K562 (cell line): ENCODE results near the gene KISS1R. TPM values are rescaled to one million over a fixed set of nuclear protein-coding genes. Genes with fewer than 3 reads are reported as not detected.
A peak's percentile ranks its signal among the peaks of the same experiment; 100 is the strongest.

Source experiments
- ATF1 ChIP-seq, 2 experiments: fragments of 450-650 bp in 1 of 2; IDR thresholded peaks; 2 replicates each; pipeline ENCODE4 v1.6.1; 2016; ENCODE audit warnings: missing compliant biosample characterization in 1 of 2, missing genetic modification characterization in 1 of 2
- CCAR2 ChIP-seq: fragments of 200-400 bp; formaldehyde crosslinking; IDR thresholded peaks from 2 replicates; pipeline ENCODE4 v1.6.1; 2017; ENCODE audit warnings: mild to moderate bottlenecking, low read depth, low read length
- CXXC5 ChIP-seq: fragments of 250-450 bp; sonication (Bioruptor Pico); IDR thresholded peaks from 2 replicates; pipeline ENCODE4 v1.8.0; 2022; ENCODE audit warnings: inconsistent platforms, mild to moderate bottlenecking, moderate library complexity
- DEAF1 ChIP-seq: fragments of 450-650 bp; formaldehyde crosslinking; IDR thresholded peaks from 2 replicates; pipeline ENCODE4 v1.4.0; 2020; ENCODE audit warnings: mild to moderate bottlenecking, moderate library complexity
- ESRRA ChIP-seq: fragments of 450-650 bp; IDR thresholded peaks from 2 replicates; pipeline ENCODE4 v1.6.1; 2014; ENCODE audit warnings: low read depth, mild to moderate bottlenecking, moderate library complexity, borderline replicate concordance
- FOXJ2 ChIP-seq: fragments of 200-800 bp; sonication (Bioruptor generic); IDR thresholded peaks from 2 replicates; pipeline ENCODE4 v1.6.1; 2016; ENCODE audit warnings: missing genetic modification characterization, missing compliant biosample characterization
- FOXK2 ChIP-seq, 2 experiments: fragments of 450-650 bp; IDR thresholded peaks in 1 of 2; conservative IDR thresholded peaks in 1 of 2; 2 replicates each; pipeline ENCODE4 v1.6.1; 2016; ENCODE audit warnings: low read depth in 2 of 2, mild to moderate bottlenecking in 1 of 2
- KDM2B ChIP-seq: fragments of 250-450 bp; sonication (Bioruptor Pico); IDR thresholded peaks from 2 replicates; pipeline ENCODE4 v1.8.0; 2021; ENCODE audit warnings: mild to moderate bottlenecking, moderate library complexity
- MAZ ChIP-seq, 2 experiments: fragments of 450-650 bp in 1 of 2; sonication (generic) in 1 of 2; formaldehyde crosslinking; IDR thresholded peaks in 1 of 2; conservative IDR thresholded peaks in 1 of 2; 2 replicates each; pipeline versions ENCODE4 v1.4.0 to v1.5.0; 2020; ENCODE audit warnings: mild to moderate bottlenecking in 1 of 2, missing genetic modification reagents in 1 of 2
- NR2F6 ChIP-seq: fragments of 450-650 bp; formaldehyde crosslinking; IDR thresholded peaks from 2 replicates; pipeline ENCODE4 v1.4.0; 2020; ENCODE audit warnings: mild to moderate bottlenecking
- PPARD ChIP-seq: fragments of 250-450 bp; sonication (Bioruptor Pico); IDR thresholded peaks from 2 replicates; pipeline ENCODE4 v1.8.0; 2022; ENCODE audit warnings: inconsistent platforms, mild to moderate bottlenecking, moderate library complexity
- SRSF7 ChIP-seq: fragments of 200-400 bp; formaldehyde crosslinking; optimal IDR thresholded peaks from 2 replicates; pipeline ENCODE3; 2017; ENCODE audit warnings: mild to moderate bottlenecking, low read depth, low read length
- TCF7 ChIP-seq: sonication (generic); IDR thresholded peaks from 2 replicates; pipeline ENCODE4 v1.6.1; 2016; ENCODE audit warnings: antibody characterized with exemption, borderline replicate concordance
- TEAD4 ChIP-seq, 2 experiments: sonication (generic) in 1 of 2; formaldehyde crosslinking in 1 of 2; IDR thresholded peaks; 2 replicates each; pipeline versions ENCODE4 v1.6.1 to v1.8.0; 2012 to 2022; ENCODE audit warnings: borderline replicate concordance in 1 of 2, inconsistent platforms in 1 of 2, low read length in 1 of 2, mild to moderate bottlenecking in 1 of 2, missing genetic modification reagents in 1 of 2
- TOE1 ChIP-seq, 2 experiments: fragments of 450-650 bp in 1 of 2; sonication (generic) in 1 of 2; formaldehyde crosslinking in 1 of 2; IDR thresholded peaks; 2 replicates each; pipeline versions ENCODE4 v1.7.1 to v1.8.0; 2016 to 2022; ENCODE audit warnings: borderline replicate concordance in 2 of 2, mild to moderate bottlenecking in 2 of 2, antibody characterized with exemption in 1 of 2, inconsistent platforms in 1 of 2, low read depth in 1 of 2, missing genetic modification reagents in 1 of 2, moderate library complexity in 1 of 2
- USF2 ChIP-seq: sonication (generic); formaldehyde crosslinking; IDR thresholded peaks from 2 replicates; pipeline ENCODE4 v1.5.0; 2020; ENCODE audit warnings: missing genetic modification reagents
- ZKSCAN3 ChIP-seq: fragments of 250-450 bp; sonication (Bioruptor Pico); IDR thresholded peaks from 2 replicates; pipeline ENCODE4 v1.4.0; 2020
- ZNF263 ChIP-seq: sonication (generic); formaldehyde crosslinking; IDR thresholded peaks from 2 replicates; pipeline ENCODE4 v1.8.0; 2022; ENCODE audit warnings: mild to moderate bottlenecking, missing genetic modification reagents, borderline replicate concordance
- ZNF316 ChIP-seq: fragments of 450-650 bp; IDR thresholded peaks from 2 replicates; pipeline ENCODE4 v1.6.1; 2016
- ZNF324 ChIP-seq: fragments of 250-450 bp; sonication (Bioruptor Pico); IDR thresholded peaks from 2 replicates; pipeline ENCODE4 v1.4.0; 2020; ENCODE audit warnings: mild to moderate bottlenecking
- ZNF384 ChIP-seq: IDR thresholded peaks from 2 replicates; pipeline ENCODE4 v1.6.1; 2012; ENCODE audit warnings: low read depth, low read length, improper control_type of control experiment
- ZNF449 ChIP-seq: fragments of 250-450 bp; sonication (Bioruptor Pico); IDR thresholded peaks from 2 replicates; pipeline ENCODE4 v1.8.0; 2022; ENCODE audit warnings: moderate library complexity, mild to moderate bottlenecking, inconsistent platforms
- ZNF778 ChIP-seq: fragments of 450-650 bp; formaldehyde crosslinking; IDR thresholded peaks from 2 replicates; pipeline ENCODE4 v1.4.0; 2020; ENCODE audit warnings: mild to moderate bottlenecking, moderate library complexity
- polyA plus RNA-seq, 8 experiments: library from polyadenylated mRNA; depleted of rRNA in 4 of 8; stranded (reverse) in 5 of 8; unstranded in 3 of 8; fragments of >200 nt; fragmentation: Nextera tagmentation in 2 of 8; fragmentation: Illumina TruSeq in 1 of 8; extraction: Ambion mirVana in 2 of 8; extraction: Trizol in 1 of 8; gene quantifications; 2 replicates each; pipeline versions ENCODE4 v1.2.1 to v1.2.3, GENCODE V29; 2011 to 2014; ENCODE audit warnings: inconsistent platforms in 1 of 8, missing spikeins in 1 of 8
- total RNA-seq, 7 experiments: library from RNA; depleted of rRNA in 6 of 7; stranded (reverse); fragments of >200 nt in 6 of 7; fragmentation: Illumina TruSeq in 2 of 7; extraction: Trizol in 2 of 7; gene quantifications; 2 replicates each; pipeline versions ENCODE4 v1.2.1 to v1.2.3, GENCODE V29; 2011 to 2021; ENCODE audit warnings: low replicate concordance in 1 of 7

Gene KISS1R
- total and polyA plus RNA-seq, 9 of the 15 experiments (the other 6 are each of a cell fraction or from before 2014, with no cell fraction given), result 0.37 to 39.4 (median 2.0) TPM

- TF ChIP-seq MAZ (CRISPR knock-in tag; conservative IDR thresholded peaks at IDR 0.05 in 1 of 2, IDR thresholded peaks at IDR 0.05 in 1 of 2), result peak; percentile 55 to 75; a peak in 3 of 4 replicates
- TF ChIP-seq ATF1 (CRISPR knock-in tag; IDR thresholded peaks at IDR 0.05), result no peak
- TF ChIP-seq ATF1 (tag; IDR thresholded peaks at IDR 0.05), result peak; percentile 65
- TF ChIP-seq TCF7, result 0 out of 2 replicates have a peak, but pooled peaks have one; percentile 9
- peak; percentile 93 to 95 for TF ChIP-seq FOXK2 (conservative IDR thresholded peaks at IDR 0.05 in 1 of 2, IDR thresholded peaks at IDR 0.05 in 1 of 2; ENCODE audit: low read depth in 2 of 2)
- no peak for TF ChIP-seq ZNF324
- TF ChIP-seq ZNF384, result peak; percentile 98
- no peak for TF ChIP-seq TOE1 (IDR thresholded peaks at IDR 0.05; ENCODE audit: borderline replicate concordance)
- no peak for TF ChIP-seq TOE1 (CRISPR knock-in tag; IDR thresholded peaks at IDR 0.05; ENCODE audit: borderline replicate concordance, low read depth)
- TF ChIP-seq SRSF7, result no peak
- no peak for TF ChIP-seq DEAF1
- TF ChIP-seq PPARD (CRISPR knock-in tag), result no peak
- TF ChIP-seq FOXJ2 (tag), result peak; percentile 76
- TF ChIP-seq TEAD4 (IDR thresholded peaks at IDR 0.05; ENCODE audit: low read length), result peak; percentile 64
- TF ChIP-seq TEAD4 (CRISPR knock-in tag; IDR thresholded peaks at IDR 0.05; ENCODE audit: borderline replicate concordance), result no peak
- no peak for TF ChIP-seq ZNF316
- TF ChIP-seq NR2F6 (CRISPR knock-in tag), result no peak
- peak; percentile 42; the same call in 1 of the 2 replicates for TF ChIP-seq ZNF263
- TF ChIP-seq KDM2B (CRISPR knock-in tag), result no peak
- TF ChIP-seq CXXC5 (CRISPR knock-in tag), result peak; percentile 87
- TF ChIP-seq ZNF449 (CRISPR knock-in tag), result no peak
- no peak for TF ChIP-seq ZKSCAN3 (CRISPR knock-in tag)
- peak; percentile 54 for TF ChIP-seq USF2 (CRISPR knock-in tag)
- TF ChIP-seq CCAR2, result no peak
- TF ChIP-seq ESRRA, result no peak
- no peak for TF ChIP-seq ZNF778 (CRISPR knock-in tag)
Measured at GRCh38 chr19:961866-962620, 44.9 kb downstream of the KISS1R start (continued).
